H9 (cell line): Measurements from ENCODE around the gene BSG. TPM values are rescaled to one million over a fixed set of nuclear protein-coding genes. Genes with fewer than 3 reads are reported as not detected.

Experiments used
- DNase-seq: peaks from one replicate; pipeline ENCODE4 v3.0.0-alpha.2; 2017
- H2AFZ ChIP-seq: one replicate; pipeline ENCODE4 v1.6.1; 2013; ENCODE audit warnings: mild to moderate bottlenecking, low read length, control low read depth, moderate library complexity
- H2AK5ac ChIP-seq: 2 replicates; pipeline ENCODE4 v1.6.1; 2013; ENCODE audit warnings: low read length, control low read depth, mixed read lengths; ENCODE audit not compliant: insufficient read length
- H2BK120ac ChIP-seq: one replicate; pipeline ENCODE4 v1.6.1; 2013; ENCODE audit warnings: low read depth, mild to moderate bottlenecking, low read length, control low read depth, inconsistent platforms; ENCODE audit not compliant: poor library complexity, severe bottlenecking
- H2BK12ac ChIP-seq: 2 replicates; pipeline ENCODE4 v1.6.1; 2013; ENCODE audit warnings: low read length, control low read depth, mixed read lengths, low read depth; ENCODE audit not compliant: insufficient read length
- H2BK15ac ChIP-seq: 2 replicates; pipeline ENCODE4 v1.6.1; 2013; ENCODE audit warnings: low read depth, low read length, control low read depth
- H2BK20ac ChIP-seq: one replicate; pipeline ENCODE4 v1.6.1; 2013; ENCODE audit warnings: low read depth, mild to moderate bottlenecking, low read length, control low read depth, inconsistent platforms; ENCODE audit not compliant: poor library complexity, severe bottlenecking
- H2BK5ac ChIP-seq: 2 replicates; pipeline ENCODE4 v1.6.1; 2013; ENCODE audit warnings: low read length, control low read depth, mixed read lengths; ENCODE audit not compliant: insufficient read length
- H3K14ac ChIP-seq: 2 replicates; pipeline ENCODE4 v1.6.1; 2013; ENCODE audit warnings: low read length, control low read depth; ENCODE audit not compliant: insufficient read depth
- H3K18ac ChIP-seq: 2 replicates; pipeline ENCODE4 v1.6.1; 2013; ENCODE audit warnings: low read depth, mild to moderate bottlenecking, mixed read lengths, low read length, control low read depth; ENCODE audit not compliant: insufficient read length
- H3K23ac ChIP-seq: 2 replicates; pipeline ENCODE4 v1.6.1; 2013; ENCODE audit warnings: low read length, control low read depth, mixed read lengths, low read depth; ENCODE audit not compliant: insufficient read length
- H3K23me2 ChIP-seq: 2 replicates; pipeline ENCODE4 v1.6.1; 2013; ENCODE audit warnings: low read depth, mild to moderate bottlenecking, mixed read lengths, low read length, control low read depth; ENCODE audit not compliant: insufficient read length, poor library complexity, severe bottlenecking
- H3K27ac ChIP-seq: 2 replicates; pipeline ENCODE4 v1.5.1; 2013; ENCODE audit warnings: low read length, control low read depth, mixed read lengths, low read depth; ENCODE audit not compliant: insufficient read length
- H3K27me3 ChIP-seq: 2 replicates; pipeline ENCODE4 v1.6.1; 2013; ENCODE audit warnings: low read length, control low read depth, inconsistent platforms; ENCODE audit not compliant: insufficient read depth
- H3K4ac ChIP-seq: 2 replicates; pipeline ENCODE4 v1.6.1; 2013; ENCODE audit warnings: low read depth, mild to moderate bottlenecking, control low read depth, inconsistent platforms, low read length, moderate library complexity
- H3K4me1 ChIP-seq: 2 replicates; pipeline ENCODE4 v1.6.1; 2013; ENCODE audit warnings: low read length, control low read depth, inconsistent platforms; ENCODE audit not compliant: insufficient read depth
- H3K4me2 ChIP-seq: 2 replicates; pipeline ENCODE4 v1.6.1; 2013; ENCODE audit warnings: low read length, control low read depth, mixed read lengths; ENCODE audit not compliant: insufficient read length, insufficient read depth
- H3K56ac ChIP-seq: 2 replicates; pipeline ENCODE4 v1.6.1; 2013; ENCODE audit warnings: low read depth, mild to moderate bottlenecking, mixed read lengths, low read length, control low read depth; ENCODE audit not compliant: insufficient read length
- H3K79me1 ChIP-seq: 2 replicates; pipeline ENCODE4 v1.6.1; 2013; ENCODE audit warnings: low read depth, mild to moderate bottlenecking, moderate library complexity, low read length, control low read depth, inconsistent platforms; ENCODE audit not compliant: insufficient read depth, poor library complexity, severe bottlenecking
- H3K79me2 ChIP-seq: 2 replicates; pipeline ENCODE4 v1.6.1; 2013; ENCODE audit warnings: low read length, control low read depth, inconsistent platforms; ENCODE audit not compliant: insufficient read depth
- H3K9ac ChIP-seq: 2 replicates; pipeline ENCODE4 v1.6.1; 2013; ENCODE audit warnings: low read length, control low read depth, mixed read lengths; ENCODE audit not compliant: insufficient read length; ENCODE audit errors: extremely low read depth
- H3K9me3 ChIP-seq: one replicate; pipeline ENCODE4 v1.6.1; 2013; ENCODE audit warnings: low read depth, low read length, inconsistent platforms; ENCODE audit not compliant: control insufficient read depth
- H3T11ph ChIP-seq: one replicate; pipeline ENCODE4 v1.6.1; 2013; ENCODE audit warnings: mild to moderate bottlenecking, low read length, control low read depth, inconsistent platforms
- H4K20me1 ChIP-seq: one replicate; pipeline ENCODE4 v1.6.1; 2013; ENCODE audit not compliant: control insufficient read depth, insufficient read length, insufficient read depth
- H4K5ac ChIP-seq: 2 replicates; pipeline ENCODE4 v1.6.1; 2013; ENCODE audit warnings: low read depth, mild to moderate bottlenecking, mixed read lengths, low read length, control low read depth; ENCODE audit not compliant: insufficient read length
- H4K8ac ChIP-seq: replicated peaks from 2 replicates; pipeline ENCODE4 v1.6.1; 2013; ENCODE audit warnings: low read length, control low read depth, mixed read lengths, low read depth; ENCODE audit not compliant: insufficient read length
- H4K91ac ChIP-seq: 2 replicates; pipeline ENCODE4 v1.6.1; 2013; ENCODE audit warnings: low read depth, mild to moderate bottlenecking, moderate library complexity, mixed read lengths, low read length, control low read depth; ENCODE audit not compliant: insufficient read length
- H3K27ac Mint-ChIP-seq, 3 experiments: 2 replicates in 2 of 3; 3 replicates in 1 of 3; pipeline ENCODE4 v1.8.0; 2020 to 2021; ENCODE audit warnings: mixed read lengths in 3 of 3, mild to moderate bottlenecking in 1 of 3, moderate library complexity in 1 of 3
- H3K27me3 Mint-ChIP-seq: 2 replicates; pipeline ENCODE4 v1.8.0; 2021; ENCODE audit warnings: low read depth, mild to moderate bottlenecking, moderate library complexity, mixed read lengths
- H3K36me3 Mint-ChIP-seq, 3 experiments: 2 replicates in 2 of 3; 3 replicates in 1 of 3; pipeline ENCODE4 v1.8.0; 2020 to 2021; ENCODE audit warnings: low read depth in 3 of 3, mixed read lengths in 3 of 3; ENCODE audit not compliant: insufficient read depth in 1 of 3
- H3K4me1 Mint-ChIP-seq, 2 experiments: 2 replicates each; pipeline ENCODE4 v1.8.0; 2020; ENCODE audit warnings: mixed read lengths in 2 of 2
- H3K4me3 Mint-ChIP-seq, 2 experiments: 2 replicates in 1 of 2; 3 replicates in 1 of 2; pipeline ENCODE4 v1.8.0; 2020 to 2021; ENCODE audit warnings: mild to moderate bottlenecking in 2 of 2, mixed read lengths in 2 of 2, moderate library complexity in 1 of 2
- H3K9me3 Mint-ChIP-seq, 2 experiments: 2 replicates in 1 of 2; 3 replicates in 1 of 2; pipeline ENCODE4 v1.8.0; 2020; ENCODE audit warnings: mild to moderate bottlenecking in 2 of 2, mixed read lengths in 2 of 2, moderate library complexity in 1 of 2
- WGBS: extraction: QIAGEN DNeasy Blood & Tissue Kit; methylation state at CpG from one replicate; pipeline ENCODE4 v1.1.7; 2013; ENCODE audit warnings: missing lambda C conversion rate, low lambda C conversion rate, mixed read lengths; ENCODE audit not compliant: insufficient read length; ENCODE audit errors: extremely low coverage; 5-methylcytosine and 5-hydroxymethylcytosine counted together
- total RNA-seq: library from RNA; stranded (reverse); gene quantifications from 2 replicates; pipeline ENCODE4 v1.2.1, GENCODE V29; 2021
- TF ChIP-seq, protein P1 (sequence below): fragments of 200-600 bp; sonication (generic); conservative IDR thresholded peaks from 3 replicates; pipeline ENCODE4 v1.8.0; 2021; ENCODE audit warnings: antibody characterized with exemption, mild to moderate bottlenecking

Gene BSG
- total RNA-seq, 1 experiment from 2014 or later: 715 TPM

- H3K27me3 ChIP-seq: peaks cover 12% of the 10 kb centered on the region; the same call in 1 of the 2 replicates
- no peak overlapping the region for H3K4ac ChIP-seq
- H3K18ac ChIP-seq: no peak overlapping the region
- TF ChIP-seq, protein P1, sequence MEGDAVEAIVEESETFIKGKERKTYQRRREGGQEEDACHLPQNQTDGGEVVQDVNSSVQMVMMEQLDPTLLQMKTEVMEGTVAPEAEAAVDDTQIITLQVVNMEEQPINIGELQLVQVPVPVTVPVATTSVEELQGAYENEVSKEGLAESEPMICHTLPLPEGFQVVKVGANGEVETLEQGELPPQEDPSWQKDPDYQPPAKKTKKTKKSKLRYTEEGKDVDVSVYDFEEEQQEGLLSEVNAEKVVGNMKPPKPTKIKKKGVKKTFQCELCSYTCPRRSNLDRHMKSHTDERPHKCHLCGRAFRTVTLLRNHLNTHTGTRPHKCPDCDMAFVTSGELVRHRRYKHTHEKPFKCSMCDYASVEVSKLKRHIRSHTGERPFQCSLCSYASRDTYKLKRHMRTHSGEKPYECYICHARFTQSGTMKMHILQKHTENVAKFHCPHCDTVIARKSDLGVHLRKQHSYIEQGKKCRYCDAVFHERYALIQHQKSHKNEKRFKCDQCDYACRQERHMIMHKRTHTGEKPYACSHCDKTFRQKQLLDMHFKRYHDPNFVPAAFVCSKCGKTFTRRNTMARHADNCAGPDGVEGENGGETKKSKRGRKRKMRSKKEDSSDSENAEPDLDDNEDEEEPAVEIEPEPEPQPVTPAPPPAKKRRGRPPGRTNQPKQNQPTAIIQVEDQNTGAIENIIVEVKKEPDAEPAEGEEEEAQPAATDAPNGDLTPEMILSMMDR: no peak
- no peak overlapping the region for H2AFZ ChIP-seq
- H4K5ac ChIP-seq: no peak overlapping the region
- Mint-ChIP-seq H3K4me3 (peak overlapping the region in 1 of 2 experiments; percentile 42; a peak in 1 of 5 replicates), H3K4me1 (0 out of 4 replicates have a peak, but pooled peaks cover 0 to 3% of the 10 kb centered on the region in 2 experiments), H3K27me3 (peaks cover 51% of the 10 kb centered on the region), H3K36me3 (no peaks in the 10 kb centered on the region), H3K9me3 (no peaks in the 10 kb centered on the region), H3K27ac (no peak overlapping the region)
- H2BK12ac ChIP-seq: no peak overlapping the region
- no peak overlapping the region for H2BK120ac ChIP-seq
- H3K79me1 ChIP-seq: no peaks in the 10 kb centered on the region
- H3K56ac ChIP-seq: no peak overlapping the region
- no peak overlapping the region for H3T11ph ChIP-seq
- WGBS: no CpG with 5 or more reads among the region's 18 CpGs
- no peak overlapping the region for H4K91ac ChIP-seq
- H3K4me1 ChIP-seq: no peaks in the 10 kb centered on the region
- no peaks in the 10 kb centered on the region for H3K9me3 ChIP-seq
- no peak overlapping the region for H2BK5ac ChIP-seq
- no peak overlapping the region for H3K9ac ChIP-seq
- no peak overlapping the region for H3K4me2 ChIP-seq
- H3K14ac ChIP-seq: no peak overlapping the region
- H4K20me1 ChIP-seq: peaks cover 3% of the 10 kb centered on the region
- no peak overlapping the region for H3K27ac ChIP-seq
- no peak overlapping the region for H4K8ac ChIP-seq
- H3K79me2 ChIP-seq: no peaks in the 10 kb centered on the region
- no peak overlapping the region for H3K23ac ChIP-seq
- H2BK20ac ChIP-seq: no peak overlapping the region
- H3K23me2 ChIP-seq: no peaks in the 10 kb centered on the region
- H2AK5ac ChIP-seq: no peak overlapping the region
- no peak overlapping the region for H2BK15ac ChIP-seq
- no peak for DNase-seq
Measured at GRCh38 chr19:593055-593454, 20.7 kb downstream of the BSG start.
